GM21737 (cell line): ENCODE results near the gene EIF4E3.

ENCODE experiments used
- ATAC-seq: cut with Tn5 transposase; IDR thresholded peaks from one replicate; pipeline ENCODE4 v1.9.1; 2021; ENCODE audit warnings: mild to moderate bottlenecking, moderate library complexity; ENCODE audit not compliant: unreplicated experiment

Gene EIF4E3

DNA sequence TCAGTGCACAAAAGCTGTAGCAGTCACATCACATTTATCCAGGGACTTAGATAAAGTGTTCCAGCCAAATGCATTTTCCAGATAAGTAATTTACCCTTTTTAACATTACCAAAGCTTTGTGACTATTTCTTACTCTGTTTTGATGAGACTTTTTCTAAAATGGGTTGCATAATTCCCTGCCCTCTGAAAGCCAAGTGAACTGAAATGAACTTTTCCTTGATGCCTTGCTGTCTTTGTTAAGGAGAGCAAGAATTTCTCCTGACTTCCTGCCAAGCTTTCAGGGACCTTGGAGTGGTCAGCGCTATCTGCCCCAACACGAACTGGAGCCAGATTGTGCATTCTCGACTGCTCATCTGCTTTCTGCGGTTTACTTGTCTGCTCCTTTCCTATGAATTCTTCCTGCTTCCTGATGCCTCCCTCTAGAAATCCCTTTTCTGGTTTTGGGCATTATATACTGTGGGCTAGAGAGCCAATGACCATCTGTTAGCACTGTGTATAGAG lies 34.8 kb downstream of the EIF4E3 start:
- ATAC-seq: no peak

DNA sequence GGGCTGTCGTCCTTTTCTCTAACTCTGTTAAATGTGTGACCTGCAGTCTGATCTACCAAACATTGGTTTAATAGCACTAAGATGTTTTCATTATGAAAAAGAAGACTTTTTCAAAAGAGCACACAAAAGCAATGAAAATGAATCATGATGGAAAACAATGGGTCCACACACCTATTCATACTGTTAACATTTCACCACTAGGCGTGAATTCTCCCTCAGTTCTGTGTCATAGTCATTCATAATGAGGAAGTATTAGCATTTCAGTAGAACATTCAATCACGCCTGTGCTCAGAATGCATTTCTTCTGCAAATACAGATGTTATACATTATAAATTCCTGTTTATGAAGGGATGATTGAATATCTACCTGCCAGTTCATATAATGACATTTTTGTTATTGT lies 35.9 kb downstream of the EIF4E3 start:
- no peak for ATAC-seq

DNA sequence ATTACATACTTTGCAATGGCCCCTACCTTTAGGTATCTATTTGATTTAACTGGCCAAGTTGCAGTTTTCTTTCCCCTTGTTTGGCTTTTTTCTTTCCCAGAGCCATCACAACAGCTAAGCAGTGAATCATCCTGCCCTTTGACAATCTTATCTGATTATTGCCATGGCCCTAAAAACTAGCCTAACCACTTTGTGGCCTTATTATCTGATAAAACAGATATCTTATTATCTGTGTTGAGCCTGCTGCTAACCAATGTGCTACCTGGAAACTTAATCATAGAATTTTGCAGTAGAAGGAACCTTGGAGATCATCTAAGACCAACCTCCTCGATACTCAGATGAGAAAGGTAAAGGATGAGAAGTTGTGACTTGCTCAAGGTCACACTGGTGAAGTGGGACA lies 37.1 kb downstream of the EIF4E3 start:
- no peak for ATAC-seq

DNA sequence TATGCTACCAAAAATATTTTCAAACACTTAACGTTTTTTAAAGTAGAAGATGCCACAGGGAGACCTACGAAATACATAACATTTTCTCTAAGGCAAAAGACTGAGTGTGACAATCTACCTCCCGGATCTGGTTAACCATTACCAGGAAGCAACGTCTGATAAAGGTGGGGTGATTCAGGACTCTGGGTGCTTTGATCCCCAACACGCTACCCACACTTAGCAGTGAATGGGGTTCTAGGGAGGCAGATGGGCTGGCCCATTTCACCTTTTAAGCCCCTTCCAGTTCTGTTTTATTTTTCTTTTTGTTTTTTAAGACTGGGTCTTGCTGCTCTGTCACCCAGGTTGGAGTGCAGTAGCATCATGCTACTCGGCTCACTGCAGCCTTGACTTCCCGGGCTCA lies 39.5 kb downstream of the EIF4E3 start:
- no peak for ATAC-seq

DNA sequence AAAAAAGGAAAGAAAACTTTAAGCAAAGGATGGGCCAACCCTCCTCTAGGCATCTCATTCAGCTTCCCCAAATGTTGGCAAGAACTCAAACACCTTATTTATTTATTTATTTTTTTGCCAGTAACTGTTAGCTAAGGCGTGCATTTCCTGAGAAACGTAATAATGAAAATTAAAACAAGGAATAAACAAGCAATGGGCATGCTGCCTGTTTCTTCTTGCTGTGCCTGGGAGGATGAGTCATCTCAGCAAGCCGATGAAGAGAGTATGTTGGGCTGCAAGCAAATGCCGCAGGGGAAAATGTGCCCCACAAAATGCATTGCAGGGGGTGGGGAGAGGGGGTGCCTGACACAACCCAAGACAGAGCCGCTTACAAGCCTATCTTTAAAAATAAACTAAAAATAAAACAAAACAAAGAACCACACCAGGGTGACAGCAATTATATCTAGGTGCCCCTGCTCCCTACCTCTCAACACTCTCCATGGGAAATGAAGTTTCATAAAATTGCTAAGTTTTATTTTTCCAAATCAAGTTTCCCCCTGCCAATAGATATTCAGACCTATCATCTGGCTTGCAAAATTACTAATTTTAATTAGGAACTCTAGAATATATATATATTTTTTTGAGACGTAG lies 40.3 kb downstream of the EIF4E3 start:
- no peak for ATAC-seq

DNA sequence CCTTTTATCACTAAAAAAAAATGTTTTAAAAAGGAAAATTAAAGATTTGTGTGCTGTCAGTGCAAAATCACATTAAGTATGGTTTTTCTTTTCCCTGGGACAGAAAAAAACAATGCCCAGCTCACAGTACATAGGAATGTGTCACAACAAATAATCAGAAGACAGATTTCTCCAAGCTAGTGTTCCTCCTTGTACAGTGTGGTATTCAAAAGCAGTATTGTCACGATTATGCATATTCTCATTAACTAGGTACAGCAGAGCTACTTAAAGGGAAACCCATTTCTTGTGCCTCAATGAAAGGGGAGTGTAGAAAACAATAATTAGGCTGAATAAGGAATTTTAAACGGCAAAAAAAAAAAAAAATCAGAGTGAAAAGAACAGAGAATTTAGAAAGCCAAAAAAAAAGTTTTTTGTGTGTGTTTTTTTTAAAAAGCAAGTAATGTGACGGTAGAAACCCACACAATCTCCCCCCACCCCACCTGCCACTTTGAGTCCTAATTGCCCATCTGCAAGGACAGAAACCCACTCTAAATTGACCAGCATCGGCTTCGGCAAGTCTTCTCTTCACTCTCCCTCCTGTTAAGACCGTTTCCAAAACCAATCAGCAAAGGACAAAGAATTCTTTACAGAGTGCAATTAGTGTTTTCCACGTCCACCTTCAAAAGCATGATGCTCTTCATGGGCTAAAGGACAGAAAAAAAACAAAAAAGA lies 41.0 kb downstream of the EIF4E3 start:
- ATAC-seq: no peak

DNA sequence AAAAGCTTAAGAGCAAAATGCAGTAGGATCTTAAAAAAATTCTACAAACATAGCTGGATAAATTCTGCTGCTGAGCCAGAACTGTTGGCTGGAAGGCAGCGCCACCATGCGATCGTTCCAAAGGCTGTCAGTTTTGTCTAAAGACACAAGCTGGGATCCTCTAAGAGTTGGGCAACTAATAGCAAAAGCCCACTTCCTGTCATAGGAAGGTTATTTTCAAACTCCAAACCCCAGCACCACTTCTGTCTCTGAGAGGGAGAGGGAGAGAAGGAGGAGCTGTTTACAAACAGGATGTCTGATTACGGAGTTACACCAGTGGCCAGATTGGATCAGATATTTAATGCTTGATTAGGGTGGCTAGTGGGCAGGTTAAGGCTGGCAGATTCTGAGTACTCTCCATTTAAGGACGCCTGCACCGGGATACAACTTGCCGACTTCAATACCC lies 44.0 kb downstream of the EIF4E3 start:
- ATAC-seq: no peak

DNA sequence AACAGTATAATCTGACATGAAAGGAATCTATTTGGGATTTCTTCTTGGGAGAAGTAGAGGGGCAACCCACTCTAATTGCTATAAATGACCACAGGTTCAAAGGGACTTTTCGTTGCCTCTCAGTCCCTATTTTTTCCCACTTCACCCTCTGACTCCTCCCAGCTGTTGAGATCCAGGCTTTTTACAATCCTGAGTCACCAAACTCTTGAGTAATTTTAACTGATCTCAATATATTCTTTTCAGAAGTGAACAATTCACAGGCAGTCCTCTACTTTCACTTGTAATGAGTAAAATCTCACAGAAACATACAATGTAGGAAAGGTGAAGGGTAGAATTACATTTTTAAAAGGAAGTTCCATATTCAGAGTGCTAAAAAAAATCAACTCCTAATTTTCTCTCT lies 44.6 kb downstream of the EIF4E3 start:
- no peak for ATAC-seq

DNA sequence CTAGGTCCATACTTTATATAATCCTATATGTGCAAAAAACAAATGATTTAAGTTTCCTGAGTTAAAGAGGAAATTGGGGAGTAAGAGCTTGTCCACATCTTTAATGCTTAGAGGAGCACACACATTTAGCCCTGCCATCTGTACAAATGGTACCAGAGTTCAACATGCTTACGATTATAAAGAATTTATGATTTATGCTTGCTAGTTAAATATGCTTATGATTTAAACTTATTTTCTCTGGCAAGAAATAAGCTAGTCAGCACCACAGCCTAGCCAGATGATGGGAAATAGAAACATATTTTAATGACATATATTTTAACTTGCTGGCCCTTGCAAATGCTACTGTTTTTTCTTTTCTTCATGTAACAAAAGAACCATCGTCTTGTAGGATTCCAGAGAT lies 48.3 kb downstream of the EIF4E3 start:
- ATAC-seq: no peak

DNA sequence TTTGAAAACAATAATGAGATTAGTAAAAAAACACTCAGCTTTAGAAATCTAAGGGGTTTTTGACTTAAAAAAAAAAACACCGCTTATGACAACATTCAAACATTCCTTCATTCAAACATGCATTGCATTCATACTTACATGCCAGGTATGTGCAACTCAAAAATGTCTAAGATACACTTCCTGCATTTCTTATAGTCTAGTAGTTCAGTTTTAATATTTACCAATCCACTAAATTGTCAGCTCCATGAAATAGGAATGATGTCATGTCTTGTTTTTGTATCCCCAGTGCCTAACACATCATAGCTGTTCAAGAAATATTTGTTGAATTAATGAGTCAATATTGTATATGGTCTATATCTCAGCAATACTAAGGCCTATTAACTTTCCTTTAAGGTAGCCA lies 51.7 kb downstream of the EIF4E3 start:
- no peak for ATAC-seq

DNA sequence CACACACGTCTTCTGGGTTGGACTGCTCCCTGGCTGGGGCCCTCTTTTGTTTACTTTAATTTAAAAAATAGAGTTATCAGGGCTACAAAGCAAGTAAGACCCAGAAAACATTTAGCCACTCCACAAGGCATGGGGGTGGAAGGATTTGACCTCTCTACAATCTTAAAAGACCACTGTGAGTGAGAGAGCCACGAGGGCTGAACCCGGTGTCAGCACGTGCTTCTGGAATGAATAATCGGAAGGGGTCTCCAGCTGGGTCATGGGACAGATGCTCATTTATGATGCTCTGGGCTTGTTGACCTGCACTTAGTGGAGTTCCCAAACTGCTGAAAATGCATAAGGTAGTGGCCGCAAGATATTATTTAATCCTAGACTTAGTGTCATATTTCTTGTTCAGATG lies 52.4 kb downstream of the EIF4E3 start:
- ATAC-seq: no peak

DNA sequence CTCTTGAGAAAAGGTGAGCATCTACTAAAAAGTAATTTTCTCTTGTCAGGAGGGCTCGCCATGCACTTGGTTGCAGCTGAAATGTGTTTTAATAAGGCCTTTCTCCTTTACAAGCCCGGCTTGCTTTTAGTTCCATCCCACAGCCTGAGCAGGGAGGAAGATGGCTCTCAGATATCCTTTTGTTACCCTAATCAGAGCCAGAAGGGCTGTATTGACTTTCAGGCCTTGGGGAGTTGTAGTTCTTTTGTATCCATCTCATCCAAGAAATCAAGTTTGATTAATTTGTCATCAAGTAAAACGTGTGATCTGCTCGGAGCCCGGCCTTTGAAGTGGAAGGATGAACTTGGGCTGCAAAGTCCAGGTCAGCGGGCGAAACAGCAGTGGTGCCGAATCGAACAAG lies 52.9 kb downstream of the EIF4E3 start:
- no peak for ATAC-seq

DNA sequence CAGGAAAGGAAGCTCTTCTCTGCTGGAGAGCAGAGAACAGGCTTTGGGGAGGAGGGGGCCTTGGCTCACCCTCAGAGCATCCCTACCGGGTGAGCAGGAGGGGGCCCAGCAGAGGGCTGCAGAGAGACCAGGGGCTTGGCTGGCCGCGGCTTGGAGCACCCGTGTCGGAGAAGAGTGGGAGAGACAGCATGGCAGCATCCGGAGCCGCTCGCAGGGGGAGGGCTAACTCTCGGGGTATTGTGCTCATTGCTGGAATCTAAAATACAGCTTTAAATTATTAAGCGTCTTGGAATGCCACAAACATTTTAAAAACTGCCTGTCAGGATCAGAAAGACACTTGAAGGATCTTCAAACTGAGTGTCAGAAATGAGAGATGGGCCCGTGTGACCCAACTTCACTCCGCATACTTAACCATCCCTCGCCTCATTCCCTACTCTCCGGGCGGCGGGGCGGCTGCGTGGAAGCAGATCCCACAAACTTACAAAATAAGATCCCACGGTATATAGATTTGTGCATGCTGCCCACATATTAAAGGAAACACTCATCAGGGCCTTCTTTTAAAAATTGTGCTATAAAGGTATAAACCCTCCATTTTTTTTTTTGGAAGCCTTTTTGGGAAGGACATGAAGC lies 53.9 kb downstream of the EIF4E3 start:
- no peak for ATAC-seq

DNA sequence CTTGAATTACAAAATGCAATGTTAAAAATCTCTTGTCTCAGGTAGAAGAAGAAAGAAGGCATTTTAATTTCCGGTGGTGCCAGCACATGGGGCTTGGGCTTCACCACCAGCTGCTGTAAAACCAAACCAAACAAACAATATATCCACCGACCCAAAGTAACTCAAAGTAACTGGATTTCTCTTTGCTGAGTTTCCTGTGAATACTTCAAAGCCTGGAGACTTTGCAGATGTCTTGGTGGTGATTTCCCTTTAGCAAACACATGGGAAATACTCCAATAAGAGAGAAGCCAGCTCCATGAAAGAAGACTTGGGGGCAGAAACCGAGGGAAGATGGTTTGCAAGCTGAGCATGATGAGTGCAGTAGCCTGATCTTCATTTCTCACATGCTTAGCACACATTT lies 62.6 kb downstream of the EIF4E3 start:
- ATAC-seq: no peak

DNA sequence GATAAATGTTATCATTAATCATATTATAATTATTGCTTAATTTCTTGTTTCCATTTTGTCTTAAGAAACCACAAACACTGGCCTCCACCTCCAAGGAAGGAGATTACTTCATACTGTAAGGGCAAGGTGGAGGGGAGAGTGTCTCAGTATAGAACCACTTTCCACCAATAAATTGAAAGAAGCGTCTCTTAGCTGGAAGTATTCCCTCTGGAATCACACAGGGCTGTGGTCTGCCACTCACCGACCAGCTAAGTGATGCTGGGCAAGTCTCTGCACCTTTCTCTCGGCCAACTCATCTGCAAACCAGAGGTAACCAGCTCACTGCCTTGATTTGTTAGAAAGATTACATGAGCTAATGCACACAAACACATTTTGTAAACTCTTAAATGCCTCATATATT lies 63.1 kb downstream of the EIF4E3 start:
- no peak for ATAC-seq

DNA sequence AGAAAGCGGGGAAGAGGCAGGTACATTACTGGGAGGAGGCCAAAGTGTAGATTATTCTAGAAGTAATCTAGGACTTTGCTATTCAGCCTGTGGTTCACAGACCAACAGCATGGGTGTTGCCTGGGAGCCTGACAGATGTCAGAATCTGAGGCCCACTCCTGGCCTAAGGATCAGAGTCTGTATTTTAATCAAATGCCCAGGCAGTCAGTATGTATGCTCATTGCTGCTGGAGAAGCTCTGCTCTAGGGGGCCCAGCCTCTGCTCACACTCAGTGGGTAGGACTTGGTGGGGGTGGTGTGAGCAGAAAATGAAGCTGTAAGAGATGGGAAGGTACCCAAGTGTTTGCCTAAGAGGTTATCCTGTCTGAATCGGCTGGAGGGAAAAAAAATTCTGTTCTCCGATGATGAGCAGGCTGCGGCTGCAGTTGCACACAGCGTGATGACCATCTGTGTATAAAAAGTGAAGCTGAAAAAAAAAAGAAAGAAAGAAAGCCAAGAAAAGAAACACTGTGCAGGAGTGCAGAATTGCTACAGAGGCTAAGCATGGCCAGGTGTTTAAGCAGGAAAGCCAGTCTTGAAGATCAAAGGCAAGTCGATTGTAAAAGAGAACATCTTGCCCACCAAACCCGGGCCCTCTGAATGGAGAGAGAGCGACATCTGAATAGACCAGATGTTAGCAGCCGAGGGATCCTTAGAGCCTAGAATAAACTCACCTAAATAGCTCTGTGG lies 65.2 kb downstream of the EIF4E3 start:
- ATAC-seq: no peak

DNA sequence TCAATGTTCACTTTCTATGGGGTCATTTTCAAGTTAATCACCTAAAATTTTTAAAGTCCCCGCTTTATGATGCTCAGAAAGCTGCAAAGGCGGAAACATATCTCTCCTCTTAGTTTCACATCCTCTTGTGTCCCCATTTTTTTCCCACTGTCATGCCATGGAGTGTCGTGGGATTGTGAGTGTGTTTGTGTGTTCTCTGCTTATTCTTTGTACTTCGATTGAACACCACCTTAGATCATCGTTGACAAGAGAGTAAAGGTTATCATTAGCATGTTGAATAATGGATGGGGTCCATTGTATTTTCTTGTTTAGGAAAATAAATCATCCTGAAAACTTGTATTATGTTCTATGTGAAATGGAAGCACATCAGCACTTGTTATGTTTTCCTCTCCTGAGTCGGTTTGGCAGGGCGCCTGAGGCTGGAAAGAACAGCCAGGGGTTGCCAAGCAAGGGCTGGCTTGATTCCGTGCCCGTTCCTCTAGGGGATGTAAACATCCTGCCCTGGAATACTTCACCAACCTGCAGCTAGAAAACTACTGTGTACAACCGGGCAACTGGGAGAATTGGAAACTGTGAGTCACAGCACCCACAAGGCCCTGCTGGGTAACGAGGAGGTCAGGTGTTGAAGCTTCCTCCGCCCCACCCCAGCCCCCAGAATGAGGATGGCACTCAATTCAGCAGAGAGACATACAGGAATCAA lies 67.2 kb downstream of the EIF4E3 start:
- no peak for ATAC-seq

DNA sequence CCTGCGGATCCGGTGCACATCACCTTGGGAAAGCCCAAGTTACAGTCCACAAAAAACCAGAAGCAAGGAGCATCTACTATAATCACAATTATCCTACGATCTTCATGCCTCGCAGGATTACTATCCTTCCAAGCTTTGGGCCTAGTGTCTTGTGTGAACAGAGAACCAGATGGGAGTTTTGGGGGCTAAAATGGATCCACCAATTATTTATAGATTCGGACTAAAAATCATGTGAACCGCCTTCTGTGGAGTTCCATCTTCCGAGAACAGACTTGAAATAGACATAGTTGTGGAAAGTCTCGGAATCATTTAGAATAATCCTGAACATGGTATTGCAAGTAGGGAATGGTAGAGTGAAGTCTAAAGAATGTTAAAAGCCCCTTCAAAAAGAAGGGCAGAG lies 70.1 kb downstream of the EIF4E3 start:
- ATAC-seq: no peak

DNA sequence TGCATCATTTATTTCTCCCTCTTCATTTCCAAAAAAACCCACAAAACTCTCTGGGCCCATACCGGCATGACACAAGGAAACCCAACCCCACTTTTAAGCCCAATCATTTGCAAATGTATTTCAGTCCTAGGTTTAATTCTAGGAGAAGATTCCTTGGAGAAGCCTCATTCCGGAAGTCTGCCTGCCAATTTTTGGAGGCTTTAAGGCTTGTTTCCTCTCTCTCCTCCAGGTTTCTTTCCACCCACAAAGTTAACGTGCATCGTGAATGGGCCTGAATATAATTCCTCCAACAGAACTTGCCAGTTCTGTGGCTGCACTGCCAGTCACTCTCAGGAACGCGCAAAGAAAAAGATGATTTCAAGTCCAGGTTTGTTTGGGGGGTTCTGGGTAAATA lies 71.8 kb downstream of the EIF4E3 start:
- ATAC-seq: no peak

DNA sequence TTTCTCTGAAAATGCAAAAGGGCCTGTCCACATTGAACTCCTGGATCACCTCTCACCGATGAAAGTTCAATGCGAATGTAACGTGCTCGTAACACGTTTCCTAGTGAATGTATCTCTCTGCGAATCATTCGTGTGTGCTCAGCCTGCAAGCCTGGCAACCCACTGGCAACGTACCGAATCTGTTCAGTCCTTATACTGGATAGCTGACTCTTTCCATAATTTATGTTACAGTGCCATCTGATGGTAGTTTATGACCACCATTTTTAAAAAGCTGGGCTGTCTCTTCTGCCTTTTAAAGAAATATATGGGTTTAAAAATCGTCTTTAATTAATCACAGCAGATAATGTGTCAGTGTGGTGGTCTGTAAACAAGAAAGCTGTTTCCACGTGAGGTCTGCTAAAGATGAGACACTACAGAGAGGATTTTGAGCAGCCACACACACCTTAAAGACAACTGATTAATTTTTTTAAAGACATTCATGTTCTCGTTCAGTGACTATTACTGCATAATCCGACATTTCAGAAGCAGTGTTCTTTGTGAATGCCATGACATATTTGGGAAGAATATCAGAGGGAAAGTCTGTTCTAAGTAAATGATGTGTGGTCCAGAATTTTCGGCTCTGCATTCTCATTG lies 72.3 kb downstream of the EIF4E3 start:
- ATAC-seq: no peak

DNA sequence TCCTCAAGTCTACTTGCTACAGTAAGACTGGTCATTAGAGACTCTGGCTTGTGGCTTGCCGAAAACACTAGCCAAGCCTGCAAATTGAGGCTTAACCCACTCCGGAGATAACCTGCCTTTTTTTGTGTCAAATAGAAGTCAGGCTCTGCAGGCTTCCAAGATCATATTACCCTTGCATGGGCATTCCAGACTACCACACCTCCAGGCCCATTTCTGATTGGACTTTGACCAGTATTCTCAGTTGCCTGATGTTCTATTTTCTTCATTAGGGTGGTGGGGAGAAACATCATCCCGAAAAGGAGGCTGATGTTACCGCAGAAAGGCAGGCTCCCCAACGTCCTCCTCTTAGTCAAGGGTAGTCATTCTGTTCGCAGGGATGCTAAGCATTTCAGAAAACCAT lies 73.6 kb downstream of the EIF4E3 start:
- ATAC-seq: no peak
